WTC11 (cell line): Measurements from ENCODE around the gene ZDHHC19. TPM values are rescaled to one million over a fixed set of nuclear protein-coding genes. Genes with fewer than 3 reads are reported as not detected.
"Not testable (repeated sequence)": the region's sequence is repeated elsewhere in the genome, so short reads cannot be mapped to it uniquely, and the experiment has no call there.

Source experiments
- ATAC-seq: fragments of 200-7000 bp; cut with Tn5 transposase; 2 replicates; pipeline ENCODE4 v1.10.0; 2021; ENCODE audit warnings: mild to moderate bottlenecking, moderate library complexity
- CTCF ChIA-PET: fragments of 300-600 bp; sonication (Branson Sonifier 250); formaldehyde crosslinking; loops from one replicate; lab custom pipeline; 2021; ENCODE audit warnings: antibody characterized with exemption; lab: Charles Lee
- POLR2A ChIA-PET: fragments of 350-600 bp; sonication (Branson Sonifier 250); formaldehyde crosslinking; loops from one replicate; lab custom pipeline; 2021; ENCODE audit warnings: antibody characterized with exemption; lab: Charles Lee
- DNase-seq: peaks from one replicate; pipeline ENCODE4 v3.0.0; 2021; ENCODE audit warnings: low spot score
- H3K27ac Mint-ChIP-seq: 2 replicates; pipeline ENCODE4 v1.8.0; 2021; ENCODE audit warnings: mixed read lengths
- H3K27me3 Mint-ChIP-seq: 2 replicates; pipeline ENCODE4 v1.8.0; 2021; ENCODE audit warnings: low read depth, mild to moderate bottlenecking, moderate library complexity, mixed read lengths
- H3K36me3 Mint-ChIP-seq: 2 replicates; pipeline ENCODE4 v1.8.0; 2021; ENCODE audit warnings: mixed read lengths
- H3K4me1 Mint-ChIP-seq: 2 replicates; pipeline ENCODE4 v1.8.0; 2022; ENCODE audit warnings: mixed read lengths
- H3K4me3 Mint-ChIP-seq: 2 replicates; pipeline ENCODE4 v1.8.0; 2021; ENCODE audit warnings: mild to moderate bottlenecking, moderate library complexity, mixed read lengths
- H3K9me3 Mint-ChIP-seq: 2 replicates; pipeline ENCODE4 v1.8.0; 2021; ENCODE audit warnings: mixed read lengths
- CREM ChIP-seq: sonication (generic); formaldehyde crosslinking; IDR thresholded peaks from 2 replicates; pipeline ENCODE4 v1.8.1; 2022; ENCODE audit warnings: mild to moderate bottlenecking, missing genetic modification reagents, moderate library complexity
- ESRRA ChIP-seq: sonication (generic); formaldehyde crosslinking; IDR thresholded peaks from 2 replicates; pipeline ENCODE4 v1.8.1; 2022; ENCODE audit warnings: mild to moderate bottlenecking, missing genetic modification reagents, borderline replicate concordance
- FOXK1 ChIP-seq: sonication (generic); formaldehyde crosslinking; IDR thresholded peaks from 2 replicates; pipeline ENCODE4 v1.8.0; 2022; ENCODE audit warnings: mild to moderate bottlenecking, moderate library complexity, missing genetic modification reagents
- FOXP1 ChIP-seq: sonication (generic); formaldehyde crosslinking; IDR thresholded peaks from 2 replicates; pipeline ENCODE4 v1.8.0; 2022; ENCODE audit warnings: missing genetic modification reagents, mild to moderate bottlenecking, moderate library complexity, borderline replicate concordance
- FOXP4 ChIP-seq: sonication (generic); formaldehyde crosslinking; IDR thresholded peaks from 2 replicates; pipeline ENCODE4 v1.8.0; 2022; ENCODE audit warnings: mild to moderate bottlenecking, missing genetic modification reagents
- GABPB1 ChIP-seq: sonication (generic); formaldehyde crosslinking; IDR thresholded peaks from 2 replicates; pipeline ENCODE4 v1.8.1; 2023; ENCODE audit warnings: mild to moderate bottlenecking, missing genetic modification reagents
- NFATC4 ChIP-seq: fragments of 250-450 bp; sonication (Bioruptor Pico); IDR thresholded peaks from 2 replicates; pipeline ENCODE4 v1.9.0; 2021; ENCODE audit warnings: mild to moderate bottlenecking
- PRRX2 ChIP-seq: fragments of 250-450 bp; sonication (Bioruptor Pico); IDR thresholded peaks from 2 replicates; pipeline ENCODE4 v1.8.0; 2021; ENCODE audit warnings: mild to moderate bottlenecking
- RORB ChIP-seq: fragments of 250-450 bp; sonication (Bioruptor Pico); IDR thresholded peaks from 2 replicates; pipeline ENCODE4 v1.9.0; 2021; ENCODE audit warnings: mild to moderate bottlenecking
- SMAD4 ChIP-seq: sonication (generic); formaldehyde crosslinking; IDR thresholded peaks from 2 replicates; pipeline ENCODE4 v1.8.0; 2022; ENCODE audit warnings: mild to moderate bottlenecking, missing genetic modification reagents
- SP1 ChIP-seq: sonication (generic); formaldehyde crosslinking; conservative IDR thresholded peaks from 2 replicates; pipeline ENCODE4 v1.8.1; 2022; ENCODE audit warnings: missing genetic modification reagents
- TEAD1 ChIP-seq: sonication (generic); formaldehyde crosslinking; IDR thresholded peaks from 2 replicates; pipeline ENCODE4 v1.8.0; 2022; ENCODE audit warnings: mild to moderate bottlenecking, missing genetic modification reagents
- ZBTB43 ChIP-seq: sonication (generic); formaldehyde crosslinking; IDR thresholded peaks from 2 replicates; pipeline ENCODE4 v1.8.1; 2023; ENCODE audit warnings: mild to moderate bottlenecking, missing genetic modification reagents
- ZNF138 ChIP-seq: sonication (generic); formaldehyde crosslinking; conservative IDR thresholded peaks from 2 replicates; pipeline ENCODE4 v1.8.1; 2022; ENCODE audit warnings: mild to moderate bottlenecking, moderate library complexity, missing genetic modification reagents
- ZNF317 ChIP-seq: sonication (generic); formaldehyde crosslinking; IDR thresholded peaks from 2 replicates; pipeline ENCODE4 v1.8.1; 2023; ENCODE audit warnings: low read depth, mild to moderate bottlenecking, moderate library complexity, missing genetic modification reagents, borderline replicate concordance
- ZNF396 ChIP-seq: fragments of 250-450 bp; sonication (Bioruptor Pico); IDR thresholded peaks from 2 replicates; pipeline ENCODE4 v1.8.0; 2021; ENCODE audit warnings: mild to moderate bottlenecking, moderate library complexity, borderline replicate concordance
- total RNA-seq: library from RNA; stranded (reverse); gene quantifications from 3 replicates; pipeline ENCODE4 v1.2.3, GENCODE V29; 2021
- TF ChIP-seq, protein P1 (sequence below): sonication (generic); formaldehyde crosslinking; IDR thresholded peaks from 2 replicates; pipeline ENCODE4 v1.8.0; 2022; ENCODE audit warnings: mild to moderate bottlenecking, missing genetic modification reagents
- TF ChIP-seq, protein P2 (sequence below): sonication (generic); formaldehyde crosslinking; IDR thresholded peaks from 2 replicates; pipeline ENCODE4 v1.8.1; 2023; ENCODE audit warnings: mild to moderate bottlenecking, moderate library complexity, missing genetic modification reagents

ZDHHC19 gene
- total RNA-seq, 1 experiment from 2014 or later: 4.4 TPM

DNA sequence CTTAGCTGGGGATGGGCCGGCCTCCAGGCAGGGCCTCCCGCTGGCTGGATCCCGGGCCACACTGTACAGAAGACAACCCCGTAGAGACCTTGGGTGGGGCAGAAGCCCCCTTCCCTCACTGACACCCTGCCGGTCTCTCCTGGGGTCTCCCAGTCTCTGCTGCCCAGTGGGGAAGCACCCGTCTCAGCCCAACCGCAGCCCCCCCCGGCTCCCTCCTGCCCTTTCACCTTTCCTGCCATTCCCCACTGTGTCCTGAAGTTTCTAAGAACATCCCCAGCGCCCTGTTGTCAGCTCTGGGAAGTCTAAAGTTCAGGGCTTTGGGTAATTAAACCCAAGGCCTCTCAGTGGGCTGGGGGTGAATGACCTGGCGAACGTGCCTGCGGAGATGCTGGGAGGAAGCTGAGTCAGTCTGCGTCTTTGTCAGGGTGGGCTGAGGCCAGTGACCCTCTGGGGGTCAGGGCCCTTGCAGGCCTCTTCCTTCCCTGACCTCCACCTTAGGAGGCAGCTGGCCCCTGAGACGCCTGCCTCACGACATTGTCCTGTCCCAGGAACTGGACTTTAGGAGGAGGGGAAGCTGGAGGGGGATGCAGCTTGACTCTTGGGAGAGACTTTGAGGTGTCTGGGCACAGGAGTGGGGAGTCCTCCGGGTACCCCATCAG lies 3.7 kb upstream of the ZDHHC19 start:
- Mint-ChIP-seq H3K9me3 (no peaks in the 10 kb centered on the region), H3K27me3 (no peaks in the 10 kb centered on the region)
- POLR2A ChIA-PET: no interaction called here
- CTCF ChIA-PET: interaction anchor here (0.8 to 1.6 kb wide), 2 partner anchors 13 to 308 kb away, joined by 3 to 4 read pairs; no protein-coding TSS in a partner anchor
- TF ChIP-seq ZNF138 (CRISPR knock-in tag) (no peak), GABPB1 (peak; percentile 74; the same call in 1 of the 2 replicates)
- TF ChIP-seq, all 79 proteins: peak for 1
- peaks cover 37% of the 10 kb centered on the region for H3K4me1 Mint-ChIP-seq
- H3K36me3 Mint-ChIP-seq: no peaks in the 10 kb centered on the region
- H3K27ac Mint-ChIP-seq: no peak overlapping the region
- no peak for DNase-seq
- no peak for ATAC-seq
- no peak overlapping the region for H3K4me3 Mint-ChIP-seq

GRCh38 chr3:196209944-196210672 lies 1.1 kb downstream of the ZDHHC19 start:
- POLR2A ChIA-PET, ATAC-seq, H3K36me3 Mint-ChIP-seq, DNase-seq, CTCF ChIA-PET, H3K9me3 Mint-ChIP-seq, H3K4me3 Mint-ChIP-seq, H3K27ac Mint-ChIP-seq: not testable (repeated sequence)
- Mint-ChIP-seq H3K4me1 (peaks cover 15% of the 10 kb centered on the region), H3K27me3 (peaks cover 25% of the 10 kb centered on the region)

GRCh38 chr3:196208942-196209695 lies 2.1 kb downstream of the ZDHHC19 start:
- Mint-ChIP-seq H3K9me3 (peaks cover 4% of the 10 kb centered on the region; the same call in 1 of the 2 replicates), H3K27ac (no peak overlapping the region)
- POLR2A ChIA-PET: no interaction called here
- TF ChIP-seq FOXP1 (CRISPR knock-in tag) (peak; percentile 21; the same call in 1 of the 2 replicates), FOXP4 (CRISPR knock-in tag) (no peak)
- TF ChIP-seq, all 79 proteins: peak for 1
- Mint-ChIP-seq H3K4me3 (no peak overlapping the region), H3K27me3 (peaks cover 25% of the 10 kb centered on the region), H3K36me3 (no peaks in the 10 kb centered on the region), H3K4me1 (peaks cover 11% of the 10 kb centered on the region)
- ATAC-seq (no peak), DNase-seq (no peak)
- CTCF ChIA-PET: no interaction called here

DNA sequence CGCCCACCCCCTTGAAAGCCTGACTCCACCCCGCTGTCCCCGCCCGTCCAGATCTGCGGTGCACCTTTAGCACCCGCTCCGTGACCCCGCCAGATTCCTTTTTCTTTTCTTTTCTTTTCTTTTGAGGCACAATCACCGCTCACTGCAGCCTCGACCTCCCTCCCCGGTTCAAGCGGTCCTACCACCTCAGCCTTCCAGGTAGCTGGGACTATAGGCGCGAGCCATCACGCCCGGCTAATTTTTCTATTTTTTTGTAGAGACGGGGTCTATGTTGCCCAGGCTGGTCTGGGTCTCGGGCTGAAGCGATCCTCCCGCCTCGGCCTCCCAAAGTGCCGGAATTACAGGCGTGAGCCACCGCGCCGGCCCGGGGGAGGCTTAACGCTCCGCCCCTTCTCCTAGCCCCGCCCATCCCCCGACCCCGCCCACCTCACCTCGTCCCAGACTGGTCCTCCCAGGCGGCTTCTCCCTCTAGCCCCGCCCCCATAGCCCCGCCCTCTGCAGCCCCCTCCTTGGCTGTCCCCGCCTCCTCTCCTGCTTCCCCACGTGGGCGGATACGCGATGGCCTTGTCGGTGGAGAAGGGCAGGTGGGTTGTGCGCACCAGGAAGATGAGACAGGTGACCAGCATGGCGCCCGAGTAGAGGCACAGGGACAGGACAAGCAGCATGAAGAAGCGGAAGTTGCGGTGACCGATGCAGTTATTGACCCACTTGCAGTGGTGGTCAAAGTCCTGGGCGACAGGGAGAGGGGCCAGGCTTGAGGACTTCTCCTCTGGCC lies 3.2 kb downstream of the ZDHHC19 start:
- Mint-ChIP-seq H3K27ac (peak overlapping the region; percentile 78), H3K9me3 (peaks cover 4% of the 10 kb centered on the region; the same call in 1 of the 2 replicates), H3K4me1 (peaks cover 10% of the 10 kb centered on the region), H3K27me3 (peaks cover 26% of the 10 kb centered on the region), H3K4me3 (peak overlapping the region; percentile 83), H3K36me3 (no peaks in the 10 kb centered on the region)
- DNase-seq (peak; percentile 94), ATAC-seq (peak; percentile 86)
- ChIA-PET CTCF (interaction anchor here (1.6 kb wide), 1 partner anchor 321 kb away, joined by 3 read pairs; no protein-coding TSS in a partner anchor), POLR2A (no interaction called here)
- TF ChIP-seq ZBTB43 (CRISPR knock-in tag) (no peak), TEAD1 (CRISPR knock-in tag) (no peak), NFATC4 (CRISPR knock-in tag) (no peak), CREM (no peak), ZNF396 (CRISPR knock-in tag) (no peak), ZNF317 (CRISPR knock-in tag) (no peak), FOXK1 (CRISPR knock-in tag) (0 out of 2 replicates have a peak, but pooled peaks have one; percentile 44), ESRRA (CRISPR knock-in tag) (no peak), PRRX2 (CRISPR knock-in tag) (no peak), RORB (CRISPR knock-in tag) (no peak), ZNF138 (CRISPR knock-in tag) (no peak), SP1 (CRISPR knock-in tag) (peak; percentile 69), SMAD4 (no peak)
- TF ChIP-seq, protein P1, sequence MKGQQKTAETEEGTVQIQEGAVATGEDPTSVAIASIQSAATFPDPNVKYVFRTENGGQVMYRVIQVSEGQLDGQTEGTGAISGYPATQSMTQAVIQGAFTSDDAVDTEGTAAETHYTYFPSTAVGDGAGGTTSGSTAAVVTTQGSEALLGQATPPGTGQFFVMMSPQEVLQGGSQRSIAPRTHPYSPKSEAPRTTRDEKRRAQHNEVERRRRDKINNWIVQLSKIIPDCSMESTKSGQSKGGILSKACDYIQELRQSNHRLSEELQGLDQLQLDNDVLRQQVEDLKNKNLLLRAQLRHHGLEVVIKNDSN (CRISPR knock-in tag): peak; percentile 65
- TF ChIP-seq, protein P2, sequence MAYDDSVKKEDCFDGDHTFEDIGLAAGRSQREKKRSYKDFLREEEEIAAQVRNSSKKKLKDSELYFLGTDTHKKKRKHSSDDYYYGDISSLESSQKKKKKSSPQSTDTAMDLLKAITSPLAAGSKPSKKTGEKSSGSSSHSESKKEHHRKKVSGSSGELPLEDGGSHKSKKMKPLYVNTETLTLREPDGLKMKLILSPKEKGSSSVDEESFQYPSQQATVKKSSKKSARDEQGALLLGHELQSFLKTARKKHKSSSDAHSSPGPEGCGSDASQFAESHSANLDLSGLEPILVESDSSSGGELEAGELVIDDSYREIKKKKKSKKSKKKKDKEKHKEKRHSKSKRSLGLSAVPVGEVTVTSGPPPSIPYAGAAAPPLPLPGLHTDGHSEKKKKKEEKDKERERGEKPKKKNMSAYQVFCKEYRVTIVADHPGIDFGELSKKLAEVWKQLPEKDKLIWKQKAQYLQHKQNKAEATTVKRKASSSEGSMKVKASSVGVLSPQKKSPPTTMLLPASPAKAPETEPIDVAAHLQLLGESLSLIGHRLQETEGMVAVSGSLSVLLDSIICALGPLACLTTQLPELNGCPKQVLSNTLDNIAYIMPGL (CRISPR knock-in tag): no peak
